Measurements from ENCODE around the gene CASP9. TPM values are rescaled to one million over a fixed set of nuclear protein-coding genes. Genes with fewer than 3 reads are reported as not detected.

CASP9 gene
- total and polyA plus RNA-seq, 10 of the 15 experiments (the other 5 are each of a cell fraction or from before 2014, with no cell fraction given) = 2.7 to 14.6 (median 7.6) TPM

- H3K27ac ChIP-seq (ENCODE audit: control insufficient read depth, insufficient read depth) = no peak overlapping the region
- H4K20me1 ChIP-seq (ENCODE audit: control insufficient read depth, insufficient read depth) = no peaks in the 10 kb centered on the region
- no peak overlapping the region for H3K4me3 ChIP-seq
- no peaks in the 10 kb centered on the region for H3K79me2 ChIP-seq (ENCODE audit: control insufficient read depth, insufficient read depth, low read length)
- WGBS (ENCODE audit: insufficient coverage, insufficient replicate concordance, low lambda C conversion rate, missing lambda C conversion rate) = 92% methylated on average over 12 of the region's 12 CpGs
- in situ Hi-C loops (cut with MboI) = no loop called here
- TF ChIP-seq IRF5 (IDR thresholded peaks at IDR 0.05; ENCODE audit: borderline replicate concordance) (no peak), PAX5 (IDR thresholded peaks at IDR 0.05; ENCODE audit: borderline replicate concordance, low read depth, low read length) (no peak), RFX5 (IDR thresholded peaks at IDR 0.05; ENCODE audit: low read depth, low read length) (no peak), ZNF687 (IDR thresholded peaks at IDR 0.05) (no peak), CTCF (IDR thresholded peaks at IDR 0.05 in 2 of 3, conservative IDR thresholded peaks at IDR 0.05 in 1 of 3; ENCODE audit: control insufficient read depth in 2 of 3, extremely low read depth in 1 of 3, insufficient read depth in 1 of 3, low read depth in 3 of 3, low read length in 3 of 3) (no peak), ZSCAN29 (IDR thresholded peaks at IDR 0.05) (no peak), CHD4 (IDR thresholded peaks at IDR 0.05) (no peak), HDGF (IDR thresholded peaks at IDR 0.05) (no peak), ZNF217 (IDR thresholded peaks at IDR 0.05) (no peak), SKIL (IDR thresholded peaks at IDR 0.05; ENCODE audit: low read depth, poor library complexity, severe bottlenecking) (no peak), ASH2L (IDR thresholded peaks at IDR 0.05; ENCODE audit: borderline replicate concordance, low read depth) (no peak), CREB1 (IDR thresholded peaks at IDR 0.05; ENCODE audit: low read depth) (no peak), NFIC (IDR thresholded peaks at IDR 0.05; ENCODE audit: low read depth, low read length) (no peak)
- ChIA-PET CTCF (no interaction called here), SMC1A (ENCODE audit: uncharacterized antibody, unreplicated experiment) (no interaction called here), RAD21 (ENCODE audit: unreplicated experiment) (no interaction called here), POLR2A (no interaction called here)
- H2AFZ ChIP-seq (ENCODE audit: control insufficient read depth, low read depth, low read length) = no peak overlapping the region
- no peak overlapping the region for H3K9ac ChIP-seq (ENCODE audit: control insufficient read depth, insufficient read depth, low read length)
- ATAC-seq (no peak), DNase-seq (ENCODE audit: low read depth, low spot score) (no peak), FAIRE-seq (no peak)
- H3K4me1 ChIP-seq (ENCODE audit: control insufficient read depth, insufficient read depth, low read length) = no peaks in the 10 kb centered on the region
- H3K9me3 ChIP-seq (replicated peaks; ENCODE audit: control insufficient read depth, insufficient read depth, low read length) = no peaks in the 10 kb centered on the region
- no peaks in the 10 kb centered on the region for H3K27me3 ChIP-seq (replicated peaks in 1 of 2; ENCODE audit: control insufficient read depth in 2 of 2, insufficient read depth in 2 of 2, low read length in 1 of 2)
- H3K36me3 ChIP-seq (ENCODE audit: control insufficient read depth in 2 of 2, insufficient read depth in 2 of 2, low read length in 1 of 2) = peaks cover 0 to 21% of the 10 kb centered on the region in 2 experiments; a peak in 3 of 4 replicates
- no TSS peak for BruUV-seq (replicated peaks)
- H3K4me2 ChIP-seq (ENCODE audit: control insufficient read depth, insufficient read depth) = no peak overlapping the region
- intact Hi-C loops (cut with micrococcal nuclease; ENCODE audit: unreplicated experiment) = no loop called here
These were observed 19.9 kb upstream of the CASP9 start for GRCh38 chr1:15543589-15544568.

Measured in GM12878 (cell line).